ENCODE data around the gene CRTAC1.

Gene CRTAC1

DNA sequence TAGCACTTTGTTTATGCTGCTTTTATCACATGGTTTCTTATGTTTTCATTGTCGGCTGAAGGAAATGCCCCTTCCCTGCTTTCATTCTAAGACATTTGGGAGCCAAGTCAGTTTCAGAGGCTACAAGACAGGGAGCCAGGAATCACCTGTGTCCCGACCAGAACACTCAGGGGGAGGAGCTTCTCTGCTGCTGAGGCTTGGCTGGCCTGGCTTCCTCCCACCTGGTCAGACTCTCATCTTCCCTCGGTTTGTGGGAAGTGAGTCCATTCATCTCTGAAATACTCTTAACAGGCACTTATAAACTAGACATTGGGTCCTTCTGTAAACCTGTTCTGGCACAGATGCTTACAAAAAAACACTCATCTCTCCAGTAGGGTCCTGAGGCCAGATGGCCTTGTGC, 200.4 kb downstream of the CRTAC1 start:
- no peak for DNase-seq

DNA sequence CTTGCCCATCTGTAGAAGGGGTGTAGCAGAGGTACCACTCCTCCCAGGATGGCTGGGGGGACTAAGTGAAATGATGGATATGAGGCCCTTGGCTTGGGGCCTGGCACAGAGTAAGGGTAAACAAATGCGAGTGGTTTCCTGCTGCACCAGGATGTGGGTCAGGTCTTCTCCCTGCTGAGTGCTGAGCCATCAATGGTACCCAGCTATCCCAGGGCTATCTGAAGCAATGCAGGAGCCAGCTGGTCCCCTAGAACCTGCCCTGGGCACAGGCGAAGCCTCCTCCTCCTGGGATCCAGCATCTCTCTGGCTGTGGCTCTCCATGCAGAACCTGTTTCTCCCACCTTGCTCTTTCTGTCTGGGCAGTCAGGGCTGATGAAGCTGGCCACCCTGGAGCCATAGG, 201.7 kb downstream of the CRTAC1 start:
- DNase-seq = no peak

DNA sequence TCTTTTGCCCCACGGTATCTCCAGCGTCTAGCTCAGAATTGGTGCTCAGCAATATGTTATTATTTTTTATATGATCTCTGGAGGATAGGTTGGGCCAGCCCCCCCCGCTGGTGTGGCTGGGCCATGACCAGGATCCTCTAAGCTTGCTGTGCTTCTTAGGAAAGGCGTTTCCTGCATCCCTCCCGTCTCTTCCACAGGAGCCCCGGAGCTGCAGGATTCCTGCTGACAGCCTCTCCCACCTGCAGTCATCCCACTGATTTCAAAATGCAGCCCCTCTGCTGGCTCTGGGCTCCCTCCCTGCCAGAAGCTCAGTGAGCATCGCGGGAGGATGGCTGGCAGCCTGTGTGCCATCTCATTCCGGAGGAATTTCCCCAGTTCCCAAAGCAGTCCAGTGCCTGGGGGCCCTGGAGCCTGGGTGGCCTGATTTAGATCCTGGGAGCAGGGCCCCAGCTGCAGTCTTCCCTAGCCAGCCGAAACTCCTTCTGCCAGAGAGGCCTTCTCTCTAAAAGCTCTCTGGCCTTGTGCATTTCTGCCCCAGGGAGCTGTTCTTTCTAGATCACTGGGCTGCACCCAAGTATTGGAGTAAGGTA, 202.6 kb downstream of the CRTAC1 start:
- DNase-seq = no peak

DNA sequence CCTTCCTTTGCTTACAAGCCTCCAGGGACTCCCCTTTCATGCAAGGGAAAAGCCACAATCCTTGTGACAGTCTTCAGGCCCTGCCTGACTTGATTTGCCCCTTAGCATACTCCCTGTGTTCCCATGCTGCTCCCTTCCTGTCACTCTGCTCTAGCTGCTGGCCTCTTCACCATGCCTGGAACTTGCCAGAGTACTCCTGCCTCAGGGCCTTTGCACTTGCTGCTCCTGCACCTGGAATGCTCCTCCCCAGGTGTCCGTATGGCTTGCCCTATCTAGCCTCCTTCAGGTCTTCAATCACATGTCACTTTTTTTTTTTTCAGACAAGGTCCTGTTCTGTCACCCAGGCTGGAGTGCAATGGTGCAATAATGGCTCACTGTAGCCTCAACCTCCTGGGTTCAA, 203.5 kb downstream of the CRTAC1 start:
- no peak for DNase-seq

DNA sequence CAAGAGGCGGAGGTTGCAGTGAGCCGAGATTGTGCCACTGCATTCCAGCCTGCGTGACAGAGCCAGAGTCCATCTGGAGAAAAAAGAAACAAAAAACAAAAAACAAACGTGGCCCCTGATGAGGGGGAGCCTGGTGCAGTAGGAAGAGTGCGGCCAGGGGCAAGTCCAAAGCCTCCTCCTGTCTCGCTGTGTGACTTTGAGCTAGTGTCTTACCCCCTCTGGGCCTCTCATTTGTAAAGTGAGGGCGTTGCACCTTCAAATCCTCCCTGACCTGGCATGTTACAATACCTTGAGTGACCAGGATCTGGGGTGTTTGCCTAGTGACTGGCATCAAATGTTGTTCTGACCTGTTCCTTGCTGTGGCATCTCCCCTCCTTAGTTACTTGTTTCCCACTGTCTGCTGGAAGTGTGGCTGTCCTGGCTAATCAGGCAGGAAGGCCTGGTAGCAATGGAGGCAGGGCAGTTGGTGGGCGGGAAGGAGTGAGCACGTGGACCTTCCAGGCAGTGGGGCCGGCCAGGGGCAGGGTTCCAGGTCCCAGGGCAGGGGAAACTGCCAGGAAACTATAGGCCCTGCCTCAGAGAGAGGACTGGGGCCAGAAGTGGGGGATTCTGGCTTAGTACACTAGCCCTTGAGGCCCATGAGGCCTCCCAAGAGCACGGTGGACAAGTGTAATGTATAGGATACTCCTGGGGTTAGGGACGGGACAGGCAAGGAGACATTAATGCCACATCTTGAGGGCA, 205.2 kb downstream of the CRTAC1 start:
- no peak for DNase-seq

DNA sequence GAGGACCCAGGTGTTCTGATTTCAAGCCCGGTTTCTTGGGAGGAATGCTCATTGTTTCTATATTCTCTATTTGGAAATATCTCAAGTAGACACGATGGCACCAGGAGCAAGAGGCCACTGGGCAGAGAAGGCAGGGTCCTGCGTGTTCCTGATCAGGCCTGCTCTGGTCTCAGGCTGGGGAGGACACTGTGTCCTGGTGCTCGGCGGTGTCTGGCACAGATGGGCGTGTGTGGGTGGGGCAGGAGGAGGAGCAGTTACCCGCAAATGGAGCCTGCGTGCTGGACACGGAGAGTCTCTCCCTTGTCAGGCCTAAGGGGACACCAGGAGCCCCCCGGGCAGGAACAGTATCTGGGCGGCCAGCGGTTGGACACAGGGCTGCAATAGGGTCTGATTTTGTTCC, 206.7 kb downstream of the CRTAC1 start:
- DNase-seq = no peak

DNA sequence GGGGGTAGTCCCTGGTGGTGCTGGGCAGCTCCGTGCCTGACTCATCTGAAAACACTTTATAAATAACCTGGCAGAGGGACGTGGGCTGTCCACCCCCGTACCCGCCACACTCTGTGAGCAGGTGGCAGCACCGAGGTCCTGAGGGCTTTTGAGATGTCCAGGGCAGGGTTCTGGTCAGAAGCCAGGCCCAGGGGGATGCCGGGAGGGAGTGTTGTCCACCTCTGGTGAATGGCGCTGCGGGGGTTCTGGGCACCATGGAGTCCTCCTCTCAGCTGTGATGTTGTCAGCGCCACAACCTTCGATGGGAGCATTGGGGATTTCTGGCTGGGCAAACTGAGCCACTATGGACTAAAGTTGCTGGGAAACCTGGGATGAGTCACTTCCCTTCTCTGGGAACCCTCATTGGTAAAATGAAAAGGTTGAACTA, 208.1 kb downstream of the CRTAC1 start:
- DNase-seq = no peak

DNA sequence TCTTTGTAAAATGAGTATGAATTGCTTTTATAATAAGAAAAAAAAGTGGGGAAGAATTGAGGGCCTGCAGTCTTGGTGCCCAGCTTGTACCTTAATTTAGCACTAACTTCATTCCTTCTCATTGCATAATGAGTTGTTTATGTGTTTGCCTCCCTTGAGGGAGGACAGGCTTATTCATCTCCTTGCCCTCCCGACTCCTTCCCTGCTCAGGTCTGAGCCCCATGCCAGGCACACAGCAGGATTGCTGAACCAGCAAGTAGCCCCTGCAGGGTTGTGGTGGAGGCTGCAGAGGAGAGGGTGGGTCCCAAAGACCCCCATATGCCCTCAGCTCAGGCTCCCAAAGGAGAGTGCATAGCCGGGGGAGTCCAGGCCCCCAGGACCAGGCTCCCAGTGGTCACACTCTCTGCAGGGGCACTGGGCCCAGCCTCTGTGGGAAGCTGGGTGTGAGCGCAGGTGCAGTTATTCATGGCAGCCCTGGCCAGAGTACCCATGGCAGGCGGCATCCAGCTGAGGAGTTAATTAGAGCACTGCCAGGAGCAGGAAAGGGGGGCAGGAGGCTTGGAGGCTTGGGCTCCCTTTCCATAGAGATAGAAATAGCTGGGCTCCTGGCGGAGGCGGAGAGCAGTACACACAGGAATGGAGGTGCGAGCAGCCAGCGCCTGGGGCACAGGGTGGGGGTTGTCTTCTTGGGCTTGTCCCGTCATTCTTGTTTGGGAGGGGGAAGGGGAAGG, 208.9 kb downstream of the CRTAC1 start:
- DNase-seq = no peak

DNA sequence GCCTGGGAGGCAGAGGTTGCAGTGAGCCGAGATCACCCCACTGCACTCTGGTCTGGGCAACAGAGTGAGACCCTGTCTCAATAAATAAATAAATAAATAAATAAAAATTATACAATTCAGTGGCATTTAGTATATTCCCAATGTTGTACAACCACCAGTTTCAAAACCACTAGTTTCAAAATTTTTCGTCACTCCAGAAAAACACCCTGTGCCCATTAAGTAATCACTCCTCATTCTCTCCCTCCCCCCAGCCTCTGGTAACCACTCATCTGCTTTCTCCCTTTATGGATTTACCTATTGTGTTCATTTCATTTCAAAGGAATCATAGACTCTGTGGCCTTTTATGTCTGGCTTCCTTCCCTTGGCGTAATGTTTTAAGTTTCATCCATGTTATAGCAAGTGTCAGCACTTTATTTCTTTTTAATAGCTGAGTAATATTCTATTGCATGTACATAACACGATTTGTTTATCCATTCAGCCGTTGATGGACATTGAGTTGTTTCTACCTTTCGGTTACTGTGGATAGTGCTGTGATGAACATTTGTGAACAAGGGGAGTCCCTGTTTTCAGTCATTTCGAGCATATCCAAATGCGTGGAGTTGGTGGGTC, 210.2 kb downstream of the CRTAC1 start:
- DNase-seq = no peak

DNA sequence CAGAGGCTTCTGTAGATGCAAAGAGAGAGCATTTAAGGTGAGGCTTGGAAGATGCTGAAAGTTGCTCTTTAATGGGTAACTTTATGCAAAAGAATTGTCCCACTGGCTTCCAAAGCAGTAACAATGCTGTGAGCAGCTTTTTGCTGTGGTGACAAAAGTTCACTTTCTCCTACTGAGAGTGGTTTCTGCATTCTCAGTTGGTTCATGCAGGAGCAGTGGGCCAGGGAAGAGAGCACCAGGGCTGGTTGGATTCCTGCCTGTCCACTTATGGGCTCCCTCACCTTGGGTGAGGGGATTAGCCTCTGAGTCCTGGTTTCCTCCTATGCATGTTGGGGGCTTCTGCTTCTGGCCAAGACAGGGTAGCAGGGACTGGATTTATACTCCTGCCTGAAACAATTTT, 211.8 kb downstream of the CRTAC1 start:
- DNase-seq = no peak

DNA sequence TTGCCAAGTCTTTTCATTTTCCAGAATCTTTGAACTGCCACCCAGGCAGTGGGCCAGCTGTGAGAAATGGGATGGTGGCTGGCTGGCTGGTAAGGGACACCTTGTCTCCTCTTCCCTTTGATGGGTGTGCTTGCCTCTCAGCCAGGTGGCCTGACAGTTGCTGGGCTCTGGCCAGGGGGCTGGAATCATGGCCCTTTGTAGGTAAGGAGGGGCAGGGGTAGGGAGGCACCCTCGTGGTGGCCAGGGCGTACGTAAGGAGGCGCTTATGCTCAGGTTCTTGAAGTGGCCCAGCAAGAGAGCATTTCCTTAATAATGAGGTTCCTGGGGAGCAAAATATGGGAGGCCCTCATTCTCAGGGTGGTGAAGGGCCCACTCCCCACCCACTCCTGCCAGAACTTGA, 213.8 kb downstream of the CRTAC1 start:
- no peak for DNase-seq
